GM13976 (cell line): ENCODE data around the gene NTRK2.

Experiments used
- DNase-seq: peaks from one replicate; pipeline ENCODE4 v3.0.0; 2012; ENCODE audit warnings: low spot score
- CTCF ChIP-seq: IDR thresholded peaks from 2 replicates; pipeline ENCODE4 v1.5.1; 2012; ENCODE audit warnings: borderline replicate concordance, mild to moderate bottlenecking; ENCODE audit not compliant: insufficient read depth; ENCODE audit errors: extremely low read depth, missing control alignments, control extremely low read depth
- in situ Hi-C: fragments of 300-500 bp; cut with MboI; formaldehyde crosslinking; loops from one replicate; pipeline ENCODE4 v1.12.0; 2022; ENCODE audit warnings: low sequenced_read_pairs, mixed read lengths, inconsistent platforms; ENCODE audit not compliant: unreplicated experiment

The NTRK2 gene

DNA sequence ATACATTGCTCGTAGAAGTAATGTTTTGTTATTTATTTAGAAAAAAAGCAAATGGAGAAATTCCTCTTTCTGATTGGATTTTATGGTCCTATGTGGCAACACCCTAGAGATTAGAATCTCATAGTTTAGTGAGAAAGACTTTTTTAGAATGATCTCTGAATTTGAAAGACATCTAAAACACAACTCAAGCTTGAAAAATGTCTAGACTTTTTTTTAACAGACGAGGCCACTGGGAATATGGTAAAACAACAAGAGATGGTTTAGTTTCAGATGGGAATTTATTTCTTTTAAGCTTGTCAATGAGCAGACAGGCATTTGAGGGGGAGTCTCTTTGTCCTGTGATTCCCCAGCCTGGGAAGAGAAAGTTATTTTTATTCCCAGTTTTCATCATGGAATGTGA, 122.1 kb downstream of the NTRK2 start:
- no peak for TF ChIP-seq CTCF
- in situ Hi-C loops, result loop anchor here (25.0 kb wide), 1 partner anchor 379 kb away; no protein-coding TSS in a partner anchor
- DNase-seq, result no peak

GRCh38 chr9:84793251-84793650, 123.7 kb downstream of the NTRK2 start:
- DNase-seq, result no peak
- in situ Hi-C loops, result loop anchor here (25.0 kb wide), 1 partner anchor 381 kb away; no protein-coding TSS in a partner anchor
- no peak for TF ChIP-seq CTCF

- in situ Hi-C loops, result loop anchor here (25.0 kb wide), 1 partner anchor 383 kb away; no protein-coding TSS in a partner anchor
- DNase-seq, result no peak
- no peak for TF ChIP-seq CTCF
Measured at GRCh38 chr9:84794981-84795637, 125.6 kb downstream of the NTRK2 start.

DNA sequence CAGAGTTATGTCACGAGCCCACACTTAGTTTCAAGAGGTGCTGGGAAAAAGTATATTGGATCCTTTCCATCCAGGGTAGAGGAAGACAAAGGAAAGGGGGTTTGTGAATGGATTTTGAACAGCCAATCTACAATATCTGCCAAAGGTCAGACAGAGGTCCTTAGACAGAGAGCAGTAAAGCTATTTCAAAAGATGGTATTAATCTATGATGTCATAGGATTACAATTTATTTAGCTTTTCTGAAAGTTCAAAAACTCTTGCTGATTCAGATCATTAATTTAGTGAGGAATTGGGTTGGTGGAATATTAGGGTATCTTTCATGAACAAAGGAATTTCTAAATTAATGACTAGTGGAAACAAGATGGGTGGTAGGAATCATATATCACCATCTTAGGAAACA, 126.9 kb downstream of the NTRK2 start:
- in situ Hi-C loops, result loop anchor here (25.0 kb wide), 1 partner anchor 384 kb away; no protein-coding TSS in a partner anchor
- no peak for TF ChIP-seq CTCF

GRCh38 chr9:84799251-84799650, 129.7 kb downstream of the NTRK2 start:
- DNase-seq, result no peak
- no peak for TF ChIP-seq CTCF
- in situ Hi-C loops, result loop anchor here (25.0 kb wide), 1 partner anchor 387 kb away; no protein-coding TSS in a partner anchor

More for the DNA sequence above, 126.9 kb downstream of the NTRK2 start:
- no peak for DNase-seq

DNA sequence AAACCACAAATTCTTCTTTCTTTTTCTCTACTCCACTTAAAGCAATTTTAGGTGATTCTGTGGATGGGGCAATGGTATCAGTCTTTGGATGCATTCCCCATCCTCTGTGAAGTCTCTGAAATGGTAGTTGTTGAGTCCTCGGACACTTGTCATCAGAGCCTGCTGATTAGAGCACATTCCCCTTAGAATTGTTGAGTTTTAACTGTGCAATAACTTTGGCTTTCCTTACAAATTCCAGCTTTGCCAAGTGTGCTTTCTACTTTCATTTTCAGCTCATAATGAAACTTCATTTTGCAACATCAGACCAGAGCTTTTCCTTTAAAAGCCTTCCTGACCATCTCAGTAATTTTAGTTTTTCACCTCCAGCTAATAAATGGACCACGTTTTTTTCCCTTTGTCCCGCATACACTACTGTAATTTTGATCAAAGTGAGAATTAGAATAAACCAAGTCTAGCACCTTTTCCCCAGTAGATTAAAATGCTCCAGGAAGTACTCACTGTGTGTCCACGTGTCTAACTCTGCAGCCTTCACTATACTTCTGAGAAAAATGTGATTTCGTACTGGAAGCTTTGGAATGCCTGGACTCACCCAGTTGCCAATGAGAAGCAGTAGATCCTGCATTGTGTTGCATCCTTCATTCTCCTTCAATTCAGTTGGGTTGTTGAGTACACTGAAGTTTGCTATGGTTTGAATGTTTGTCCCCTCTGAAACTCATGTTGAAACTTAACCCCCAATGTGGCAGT, 135.6 kb downstream of the NTRK2 start:
- DNase-seq, result no peak
- no peak for TF ChIP-seq CTCF
- in situ Hi-C loops, result no loop called here
